Measurements from ENCODE around the gene STC2.
A peak's percentile ranks its signal among the peaks of the same experiment; 100 is the strongest.

STC2 gene

GRCh38 chr5:173301695-173302545, 26.3 kb downstream of the STC2 start:
- Histone ChIP-seq H3K9ac (ENCODE audit: low read length in 2 of 2) (no peak overlapping the region), H3K36me3 (ENCODE audit: control insufficient read depth in 2 of 2, insufficient read depth in 2 of 2, low read length in 2 of 2) (no peaks in the 10 kb centered on the region), H3K4me1 (ENCODE audit: control insufficient read depth, insufficient read depth, low read length) (no peaks in the 10 kb centered on the region), H3K4me3 (ENCODE audit: low read length in 2 of 2) (no peak overlapping the region), H3K27me3 (ENCODE audit: control insufficient read depth in 1 of 2, insufficient read depth in 2 of 2, low read length in 2 of 2) (peaks cover 0 to 2% of the 10 kb centered on the region in 2 donors), H3K27ac (ENCODE audit: low read length) (no peak overlapping the region), H3K9me3 (ENCODE audit: control insufficient read depth in 2 of 2, low read length in 2 of 2) (no peaks in the 10 kb centered on the region)

- no peaks in the 10 kb centered on the region for H3K4me1 ChIP-seq (ENCODE audit: control insufficient read depth, insufficient read depth, low read length)
- H3K36me3 ChIP-seq (ENCODE audit: control insufficient read depth in 2 of 2, insufficient read depth in 2 of 2, low read length in 2 of 2), result no peaks in the 10 kb centered on the region
- H3K9me3 ChIP-seq (ENCODE audit: control insufficient read depth in 2 of 2, low read length in 2 of 2), result no peaks in the 10 kb centered on the region
- no peak overlapping the region for H3K4me3 ChIP-seq (ENCODE audit: low read length in 2 of 2)
- no peak overlapping the region for H3K27ac ChIP-seq (ENCODE audit: low read length)
- H3K27me3 ChIP-seq (ENCODE audit: control insufficient read depth in 1 of 2, insufficient read depth in 2 of 2, low read length in 2 of 2), result peaks cover 0 to 2% of the 10 kb centered on the region in 2 donors
- H3K9ac ChIP-seq (ENCODE audit: low read length in 2 of 2), result no peak overlapping the region
Observed at GRCh38 chr5:173300389-173301047, 27.7 kb downstream of the STC2 start.

- Histone ChIP-seq H3K27ac (ENCODE audit: low read length) (no peak overlapping the region), H3K27me3 (ENCODE audit: control insufficient read depth in 1 of 2, insufficient read depth in 2 of 2, low read length in 2 of 2) (peaks cover 0 to 2% of the 10 kb centered on the region in 2 donors), H3K9me3 (ENCODE audit: control insufficient read depth in 2 of 2, low read length in 2 of 2) (no peaks in the 10 kb centered on the region), H3K36me3 (ENCODE audit: control insufficient read depth in 2 of 2, insufficient read depth in 2 of 2, low read length in 2 of 2) (no peaks in the 10 kb centered on the region), H3K9ac (ENCODE audit: low read length in 2 of 2) (no peak overlapping the region), H3K4me1 (ENCODE audit: control insufficient read depth, insufficient read depth, low read length) (no peaks in the 10 kb centered on the region), H3K4me3 (ENCODE audit: low read length in 2 of 2) (no peak overlapping the region)
Observed at GRCh38 chr5:173299820-173300219, 28.4 kb downstream of the STC2 start.

GRCh38 chr5:173298213-173298926, 29.8 kb downstream of the STC2 start:
- Histone ChIP-seq H3K27ac (ENCODE audit: low read length) (no peak overlapping the region), H3K4me3 (ENCODE audit: low read length in 2 of 2) (no peak overlapping the region), H3K9ac (ENCODE audit: low read length in 2 of 2) (no peak overlapping the region), H3K36me3 (ENCODE audit: control insufficient read depth in 2 of 2, insufficient read depth in 2 of 2, low read length in 2 of 2) (no peaks in the 10 kb centered on the region), H3K4me1 (ENCODE audit: control insufficient read depth, insufficient read depth, low read length) (peaks cover 11% of the 10 kb centered on the region), H3K9me3 (ENCODE audit: control insufficient read depth in 2 of 2, low read length in 2 of 2) (no peaks in the 10 kb centered on the region), H3K27me3 (ENCODE audit: control insufficient read depth in 1 of 2, insufficient read depth in 2 of 2, low read length in 2 of 2) (peaks cover 0 to 4% of the 10 kb centered on the region in 2 donors)

- Histone ChIP-seq H3K27ac (ENCODE audit: low read length) (no peak overlapping the region), H3K9me3 (ENCODE audit: control insufficient read depth in 2 of 2, low read length in 2 of 2) (no peaks in the 10 kb centered on the region), H3K36me3 (ENCODE audit: control insufficient read depth in 2 of 2, insufficient read depth in 2 of 2, low read length in 2 of 2) (no peaks in the 10 kb centered on the region), H3K4me1 (ENCODE audit: control insufficient read depth, insufficient read depth, low read length) (peaks cover 11% of the 10 kb centered on the region), H3K27me3 (ENCODE audit: control insufficient read depth in 1 of 2, insufficient read depth in 2 of 2, low read length in 2 of 2) (peaks cover 0 to 4% of the 10 kb centered on the region in 2 donors), H3K9ac (ENCODE audit: low read length in 2 of 2) (no peak overlapping the region), H3K4me3 (ENCODE audit: low read length in 2 of 2) (no peak overlapping the region)
Observed at GRCh38 chr5:173297813-173298212, 30.4 kb downstream of the STC2 start.

- H3K4me1 ChIP-seq (ENCODE audit: control insufficient read depth, insufficient read depth, low read length), result peaks cover 11% of the 10 kb centered on the region
- H3K9me3 ChIP-seq (ENCODE audit: control insufficient read depth in 2 of 2, low read length in 2 of 2), result no peaks in the 10 kb centered on the region
- no peak overlapping the region for H3K27ac ChIP-seq (ENCODE audit: low read length)
- H3K36me3 ChIP-seq (ENCODE audit: control insufficient read depth in 2 of 2, insufficient read depth in 2 of 2, low read length in 2 of 2), result no peaks in the 10 kb centered on the region
- H3K4me3 ChIP-seq (ENCODE audit: low read length in 2 of 2), result no peak overlapping the region
- H3K27me3 ChIP-seq (ENCODE audit: control insufficient read depth in 1 of 2, insufficient read depth in 2 of 2, low read length in 2 of 2), result peaks cover 0 to 4% of the 10 kb centered on the region in 2 donors
- H3K9ac ChIP-seq (ENCODE audit: low read length in 2 of 2), result no peak overlapping the region
Observed at GRCh38 chr5:173296737-173297676, 31.2 kb downstream of the STC2 start.

GRCh38 chr5:173295796-173296195, 32.4 kb downstream of the STC2 start:
- Histone ChIP-seq H3K9me3 (ENCODE audit: control insufficient read depth in 2 of 2, low read length in 2 of 2) (no peaks in the 10 kb centered on the region), H3K27ac (ENCODE audit: low read length) (no peak overlapping the region), H3K27me3 (ENCODE audit: control insufficient read depth in 1 of 2, insufficient read depth in 2 of 2, low read length in 2 of 2) (peaks cover 0 to 4% of the 10 kb centered on the region in 2 donors), H3K4me3 (ENCODE audit: low read length in 2 of 2) (no peak overlapping the region), H3K4me1 (ENCODE audit: control insufficient read depth, insufficient read depth, low read length) (peaks cover 14% of the 10 kb centered on the region), H3K9ac (ENCODE audit: low read length in 2 of 2) (no peak overlapping the region), H3K36me3 (ENCODE audit: control insufficient read depth in 2 of 2, insufficient read depth in 2 of 2, low read length in 2 of 2) (no peaks in the 10 kb centered on the region)

GRCh38 chr5:173294673-173295320, 33.4 kb downstream of the STC2 start:
- peaks cover 0 to 4% of the 10 kb centered on the region in 2 donors for H3K27me3 ChIP-seq (ENCODE audit: control insufficient read depth in 1 of 2, insufficient read depth in 2 of 2, low read length in 2 of 2)

GRCh38 chr5:173293817-173294672, 34.2 kb downstream of the STC2 start:
- peaks cover 0 to 2% of the 10 kb centered on the region in 2 donors for H3K27me3 ChIP-seq (ENCODE audit: control insufficient read depth in 1 of 2, insufficient read depth in 2 of 2, low read length in 2 of 2)
- H3K4me3 ChIP-seq (ENCODE audit: low read length in 2 of 2), result peak overlapping the region; percentile 14 to 66
- H3K36me3 ChIP-seq (ENCODE audit: control insufficient read depth in 2 of 2, insufficient read depth in 2 of 2, low read length in 2 of 2), result no peaks in the 10 kb centered on the region
- H3K9me3 ChIP-seq (ENCODE audit: control insufficient read depth in 2 of 2, low read length in 2 of 2), result no peaks in the 10 kb centered on the region
- H3K9ac ChIP-seq (ENCODE audit: low read length in 2 of 2), result peak overlapping the region; percentile 29 to 46
- H3K4me1 ChIP-seq (ENCODE audit: control insufficient read depth, insufficient read depth, low read length), result peaks cover 24% of the 10 kb centered on the region
- H3K27ac ChIP-seq (ENCODE audit: low read length), result no peak overlapping the region

More at GRCh38 chr5:173294673-173295320, 33.4 kb downstream of the STC2 start:
- no peaks in the 10 kb centered on the region for H3K36me3 ChIP-seq (ENCODE audit: control insufficient read depth in 2 of 2, insufficient read depth in 2 of 2, low read length in 2 of 2)
- H3K4me3 ChIP-seq (ENCODE audit: low read length in 2 of 2), result peak overlapping the region in 1 of 2 donors; percentile 29
- no peak overlapping the region for H3K9ac ChIP-seq (ENCODE audit: low read length in 2 of 2)
- no peak overlapping the region for H3K27ac ChIP-seq (ENCODE audit: low read length)
- H3K4me1 ChIP-seq (ENCODE audit: control insufficient read depth, insufficient read depth, low read length), result peaks cover 24% of the 10 kb centered on the region
- no peaks in the 10 kb centered on the region for H3K9me3 ChIP-seq (ENCODE audit: control insufficient read depth in 2 of 2, low read length in 2 of 2)
